CD4-positive, alpha-beta memory T cell (primary cell): ENCODE data around the gene SLC2A4RG. TPM values are rescaled to one million over a fixed set of nuclear protein-coding genes. Genes with fewer than 3 reads are reported as not detected.
A peak's percentile ranks its signal among the peaks of the same experiment; 100 is the strongest.

Source experiments
- CTCF ChIA-PET: fragments of 350-600 bp; sonication (Branson Sonifier 250); formaldehyde crosslinking; loops from one replicate; lab custom pipeline; 2021; ENCODE audit warnings: inconsistent platforms; ENCODE audit not compliant: partially characterized antibody; lab: Charles Lee
- POLR2A ChIA-PET: fragments of 350-600 bp; sonication (Branson Sonifier 250); formaldehyde crosslinking; loops from one replicate; lab custom pipeline; 2021; ENCODE audit not compliant: partially characterized antibody; lab: Charles Lee
- DNase-seq, 5 donors: peaks; one replicate each; pipeline versions ENCODE4 v3.0.0 to v3.0.0-alpha.2; 2020 to 2022; ENCODE audit warnings: mixed read lengths in 1 of 5
- H3K27ac ChIP-seq: one replicate; pipeline ENCODE4 v1.7.0; 2013; ENCODE audit warnings: low read depth, low read length
- H3K27me3 ChIP-seq: 2 replicates; pipeline ENCODE4 v1.7.0; 2013; ENCODE audit warnings: mild to moderate bottlenecking, low read length, moderate library complexity; ENCODE audit not compliant: insufficient read depth
- H3K36me3 ChIP-seq: 2 replicates; pipeline ENCODE4 v1.7.0; 2013; ENCODE audit warnings: mild to moderate bottlenecking, low read length, moderate library complexity; ENCODE audit not compliant: insufficient read depth
- H3K4me1 ChIP-seq: 2 replicates; pipeline ENCODE4 v1.7.0; 2013; ENCODE audit warnings: mild to moderate bottlenecking, low read length, moderate library complexity; ENCODE audit not compliant: insufficient read depth
- H3K4me3 ChIP-seq, 2 donors: one replicate each; pipeline ENCODE4 v1.7.0; 2013; ENCODE audit warnings: low read length in 2 of 2, mild to moderate bottlenecking in 1 of 2
- H3K9me3 ChIP-seq, 2 donors: one replicate each; pipeline ENCODE4 v1.7.0; 2013; ENCODE audit warnings: low read length in 2 of 2, control low read depth in 1 of 2; ENCODE audit not compliant: control insufficient read depth in 1 of 2
- H3K27ac Mint-ChIP-seq, 7 donors: one replicate each; pipeline ENCODE4 v1.8.0; 2020 to 2021; ENCODE audit warnings: mixed read lengths in 7 of 7, mild to moderate bottlenecking in 6 of 7, inconsistent platforms in 3 of 7, moderate library complexity in 3 of 7
- H3K27me3 Mint-ChIP-seq, 2 donors: one replicate each; pipeline ENCODE4 v1.8.0; 2020 to 2021; ENCODE audit warnings: mixed read lengths in 2 of 2
- H3K36me3 Mint-ChIP-seq, 2 donors: one replicate each; pipeline ENCODE4 v1.8.0; 2020 to 2021; ENCODE audit warnings: mixed read lengths in 2 of 2, inconsistent platforms in 1 of 2, mild to moderate bottlenecking in 1 of 2
- H3K4me1 Mint-ChIP-seq, 4 donors: one replicate each; pipeline ENCODE4 v1.8.0; 2020 to 2021; ENCODE audit warnings: mixed read lengths in 4 of 4, mild to moderate bottlenecking in 1 of 4
- H3K4me3 Mint-ChIP-seq, 8 donors: one replicate each; pipeline ENCODE4 v1.8.0; 2020 to 2021; ENCODE audit warnings: mixed read lengths in 8 of 8, mild to moderate bottlenecking in 7 of 8, moderate library complexity in 6 of 8, inconsistent platforms in 3 of 8
- H3K9me3 Mint-ChIP-seq, 8 donors: one replicate each; pipeline ENCODE4 v1.8.0; 2020 to 2021; ENCODE audit warnings: mixed read lengths in 8 of 8, mild to moderate bottlenecking in 5 of 8, inconsistent platforms in 3 of 8, moderate library complexity in 1 of 8
- intact Hi-C: fragments of 100-400 bp; cut with micrococcal nuclease; formaldehyde crosslinking; loops from one replicate; pipeline ENCODE4 v1.15.1; 2023
- polyA plus RNA-seq, 2 donors: library from polyadenylated mRNA; unstranded; fragments of 300-500 nt; fragmentation: Illumina TruSeq; gene quantifications; one replicate each; pipeline ENCODE4 v1.2.3, GENCODE V29; 2021
- total RNA-seq, 2 experiments: library from RNA; stranded (reverse); gene quantifications; one replicate each; pipeline ENCODE4 v1.2.3, GENCODE V29; 2021

The SLC2A4RG gene
- total and polyA plus RNA-seq, 4 experiments from 2014 or later, result 2.2 to 124 (median 64.5) TPM

GRCh38 chr20:63707558-63708300 is 31.8 kb upstream of the SLC2A4RG start, which contains the start of the genes ARFRP1 and ZGPAT:
TSS of gene ARFRP1 (minus strand) at chr20:63707976. CDS start at chr20:63707091, 885 bp downstream.
TSS of gene ZGPAT (plus strand) at chr20:63708039. CDS start at chr20:63708581, 542 bp downstream.
- Histone ChIP-seq H3K27ac (peak within 1 kb of the TSS; percentile 65), H3K36me3 (peaks cover 55% of the 10 kb centered on the region), H3K4me3 (peak within 1 kb of the TSS; percentile 57 to 87), H3K4me1 (peaks cover 52% of the 10 kb centered on the region), H3K27me3 (no peaks in the 10 kb centered on the region), H3K9me3 (no peaks in the 10 kb centered on the region)
- peaks cover 27 to 64% of the 10 kb centered on the region in 2 donors for H3K36me3 Mint-ChIP-seq
- intact Hi-C loops, result loop anchor here (1.0 to 5.0 kb wide), 9 partner anchors 29 to 413 kb away; partner anchors contain the start of genes LIME1, PRPF6, RTEL1 and UCKL1
- peak; percentile 85 to 91 (median 86) for DNase-seq
- peak within 1 kb of the TSS; percentile 86 to 95 (median 90) for H3K27ac Mint-ChIP-seq
- no peaks in the 10 kb centered on the region for H3K27me3 Mint-ChIP-seq
- peaks cover 0 to 1% (median 0%) of the 10 kb centered on the region in 8 donors for H3K9me3 Mint-ChIP-seq
- ChIA-PET POLR2A (interaction anchor here (0.6 to 6.2 kb wide), 37 partner anchors 10 to 273 kb away, joined by 3 to 202 read pairs (median 5); partner anchors contain the start of genes GMEB2, HELZ2, LIME1 and PRPF6), CTCF (interaction anchor here (0.8 to 3.2 kb wide), 16 partner anchors 9 to 272 kb away, joined by 3 to 26 read pairs (median 6); partner anchors contain the start of genes LIME1, RTEL1, SAMD10 and SLC2A4RG)
- H3K4me1 Mint-ChIP-seq, result peaks cover 24 to 61% (median 38%) of the 10 kb centered on the region in 4 donors
- peak within 1 kb of the TSS; percentile 86 to 95 (median 90) for H3K4me3 Mint-ChIP-seq

- Mint-ChIP-seq H3K27me3 (no peaks in the 10 kb centered on the region), H3K36me3 (peaks cover 30 to 66% of the 10 kb centered on the region in 2 donors), H3K27ac (peak overlapping the region; percentile 36 to 86 (median 78)), H3K9me3 (peaks cover 0 to 1% (median 0%) of the 10 kb centered on the region in 8 donors), H3K4me1 (peaks cover 24 to 58% (median 39%) of the 10 kb centered on the region in 4 donors), H3K4me3 (peak overlapping the region; percentile 76 to 86 (median 79))
- H3K9me3 ChIP-seq, result no peaks in the 10 kb centered on the region
- peaks cover 52% of the 10 kb centered on the region for H3K4me1 ChIP-seq
- intact Hi-C loops, result loop anchor here (5.0 kb wide), 1 partner anchor 274 kb away; the partner anchor contains the start of gene PRPF6
- no peaks in the 10 kb centered on the region for H3K27me3 ChIP-seq
- peak overlapping the region in 1 of 2 donors; percentile 87 for H3K4me3 ChIP-seq
- ChIA-PET POLR2A (interaction anchor here (0.6 to 6.2 kb wide), 31 partner anchors 8 to 272 kb away, joined by 3 to 202 read pairs (median 5); partner anchors contain the start of genes GMEB2, HELZ2, LIME1 and PRPF6), CTCF (interaction anchor here (0.8 to 3.2 kb wide), 13 partner anchors 9 to 271 kb away, joined by 3 to 26 read pairs (median 5); partner anchors contain the start of genes LIME1, RTEL1, SAMD10 and SLC2A4RG)
- H3K27ac ChIP-seq, result peak overlapping the region; percentile 65
- H3K36me3 ChIP-seq, result peaks cover 54% of the 10 kb centered on the region
- DNase-seq, result peak in 1 of 5 donors; percentile 48
Measured at GRCh38 chr20:63708301-63709148, 31.1 kb upstream of the SLC2A4RG start.

GRCh38 chr20:63709149-63709527 is 30.4 kb upstream of the SLC2A4RG start:
- Mint-ChIP-seq H3K4me1 (peaks cover 24 to 61% (median 39%) of the 10 kb centered on the region in 4 donors), H3K9me3 (peaks cover 0 to 4% (median 0%) of the 10 kb centered on the region in 8 donors), H3K27ac (peak overlapping the region in 3 of 7 donors; percentile 35 to 83 (median 78)), H3K27me3 (no peaks in the 10 kb centered on the region), H3K4me3 (peak overlapping the region; percentile 76 to 86 (median 79)), H3K36me3 (peaks cover 33 to 66% of the 10 kb centered on the region in 2 donors)
- Histone ChIP-seq H3K4me3 (peak overlapping the region in 1 of 2 donors; percentile 87), H3K4me1 (peaks cover 54% of the 10 kb centered on the region), H3K36me3 (peaks cover 48% of the 10 kb centered on the region), H3K27ac (peak overlapping the region; percentile 65), H3K27me3 (no peaks in the 10 kb centered on the region), H3K9me3 (no peaks in the 10 kb centered on the region)
- peak in 1 of 5 donors; percentile 9 for DNase-seq
- POLR2A ChIA-PET, result interaction anchor here (0.8 to 6.2 kb wide), 8 partner anchors 8 to 155 kb away, joined by 3 to 202 read pairs (median 23); partner anchors contain the start of genes GMEB2, LIME1, SLC2A4RG and TNFRSF6B
- intact Hi-C loops, result loop anchor here (5.0 kb wide), 1 partner anchor 273 kb away; the partner anchor contains the start of gene PRPF6
- CTCF ChIA-PET, result interaction anchor here (1.2 to 2.3 kb wide), 2 partner anchors 28 to 155 kb away, joined by 4 to 14 read pairs; partner anchors contain the start of genes LIME1 and TPD52L2

DNA sequence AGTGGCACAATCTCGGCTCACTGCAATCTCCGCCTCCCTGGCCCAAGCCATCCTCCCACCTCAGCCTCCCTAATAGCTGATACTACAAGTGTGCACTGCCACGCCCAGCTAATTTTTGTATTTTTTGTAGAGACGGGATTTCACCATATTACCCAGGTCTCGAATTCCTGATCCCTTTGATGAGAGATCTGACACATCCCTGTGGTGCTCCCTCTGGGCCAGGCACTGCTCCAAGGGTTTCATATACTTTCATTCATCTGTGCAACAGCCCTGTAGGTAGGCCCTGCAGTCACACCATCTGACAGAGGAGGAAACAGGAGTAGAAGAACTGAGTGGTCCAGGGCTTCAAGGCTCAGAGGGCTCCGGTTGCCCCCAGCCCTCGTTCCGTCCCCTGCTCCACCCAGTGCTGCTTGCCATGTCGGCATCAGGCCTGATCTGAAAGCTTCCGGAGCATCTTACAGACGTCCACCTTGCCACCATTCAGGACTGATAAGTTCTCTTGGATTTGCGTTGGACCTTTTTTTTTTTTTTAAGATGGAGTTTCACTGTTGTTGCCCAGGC is 28.4 kb upstream of the SLC2A4RG start:
- H3K9me3 ChIP-seq, result no peaks in the 10 kb centered on the region
- Mint-ChIP-seq H3K4me1 (peaks cover 27 to 60% (median 46%) of the 10 kb centered on the region in 4 donors), H3K27ac (peak overlapping the region in 4 of 7 donors; percentile 27 to 78 (median 60)), H3K36me3 (peaks cover 47 to 65% of the 10 kb centered on the region in 2 donors), H3K27me3 (no peaks in the 10 kb centered on the region), H3K9me3 (peaks cover 0 to 15% (median 4%) of the 10 kb centered on the region in 8 donors), H3K4me3 (peak overlapping the region in 7 of 8 donors; percentile 46 to 79 (median 70))
- CTCF ChIA-PET, result interaction anchor here (1.6 kb wide), 1 partner anchor 75 kb away, joined by 4 read pairs; no protein-coding TSS in a partner anchor
- H3K4me3 ChIP-seq, result no peak overlapping the region
- H3K4me1 ChIP-seq, result peaks cover 54% of the 10 kb centered on the region
- intact Hi-C loops, result no loop called here
- peaks cover 27% of the 10 kb centered on the region for H3K36me3 ChIP-seq
- no peaks in the 10 kb centered on the region for H3K27me3 ChIP-seq
- POLR2A ChIA-PET, result interaction anchor here (0.6 to 6.2 kb wide), 5 partner anchors 14 to 53 kb away, joined by 3 to 202 read pairs (median 7); partner anchors contain the start of genes LIME1, RTEL1 and SLC2A4RG
- no peak for DNase-seq
- no peak overlapping the region for H3K27ac ChIP-seq

DNA sequence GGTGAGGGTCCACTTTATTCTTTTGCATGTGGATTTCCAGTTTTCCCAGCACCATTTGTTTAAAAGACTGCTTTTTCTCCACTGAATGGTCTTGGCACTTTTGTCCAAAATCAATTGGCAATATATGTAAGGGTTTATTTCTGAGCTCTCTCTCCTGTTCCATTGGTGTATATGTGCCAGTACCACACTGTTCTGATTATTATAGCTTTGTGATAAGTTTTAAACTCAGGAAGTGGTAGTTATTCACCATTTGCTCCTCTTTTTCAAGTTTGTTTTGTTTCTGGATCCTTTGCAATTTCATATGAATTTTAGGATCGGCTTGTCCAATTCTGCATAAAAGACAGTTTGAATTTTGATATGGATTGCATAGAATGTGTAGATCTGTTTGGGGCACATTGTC is 27.4 kb upstream of the SLC2A4RG start:
- no peaks in the 10 kb centered on the region for H3K27me3 Mint-ChIP-seq
- DNase-seq, result no peak
- intact Hi-C loops, result no loop called here
- no peak overlapping the region for H3K27ac ChIP-seq
- peaks cover 44% of the 10 kb centered on the region for H3K4me1 ChIP-seq
- peaks cover 50 to 62% of the 10 kb centered on the region in 2 donors for H3K36me3 Mint-ChIP-seq
- H3K9me3 ChIP-seq, result no peaks in the 10 kb centered on the region
- H3K4me3 ChIP-seq, result no peak overlapping the region
- peaks cover 0 to 17% (median 4%) of the 10 kb centered on the region in 8 donors for H3K9me3 Mint-ChIP-seq
- H3K4me1 Mint-ChIP-seq, result peaks cover 24 to 59% (median 42%) of the 10 kb centered on the region in 4 donors
- peak overlapping the region in 2 of 7 donors; percentile 3 to 51 for H3K27ac Mint-ChIP-seq
- ChIA-PET POLR2A (interaction anchor here (0.6 to 2.5 kb wide), 5 partner anchors 16 to 39 kb away, joined by 3 to 11 read pairs (median 6); partner anchors contain the start of genes LIME1 and SLC2A4RG), CTCF (interaction anchor here (1.6 kb wide), 1 partner anchor 74 kb away, joined by 4 read pairs; no protein-coding TSS in a partner anchor)
- H3K36me3 ChIP-seq, result peaks cover 23% of the 10 kb centered on the region
- peak overlapping the region in 3 of 8 donors; percentile 0 to 55 (median 25) for H3K4me3 Mint-ChIP-seq
- no peaks in the 10 kb centered on the region for H3K27me3 ChIP-seq
